ENCODE measurements around the gene TEAD1.
"Not testable (repeated sequence)": the region's sequence is repeated elsewhere in the genome, so short reads cannot be mapped to it uniquely, and the experiment has no call there.

TEAD1 gene

DNA sequence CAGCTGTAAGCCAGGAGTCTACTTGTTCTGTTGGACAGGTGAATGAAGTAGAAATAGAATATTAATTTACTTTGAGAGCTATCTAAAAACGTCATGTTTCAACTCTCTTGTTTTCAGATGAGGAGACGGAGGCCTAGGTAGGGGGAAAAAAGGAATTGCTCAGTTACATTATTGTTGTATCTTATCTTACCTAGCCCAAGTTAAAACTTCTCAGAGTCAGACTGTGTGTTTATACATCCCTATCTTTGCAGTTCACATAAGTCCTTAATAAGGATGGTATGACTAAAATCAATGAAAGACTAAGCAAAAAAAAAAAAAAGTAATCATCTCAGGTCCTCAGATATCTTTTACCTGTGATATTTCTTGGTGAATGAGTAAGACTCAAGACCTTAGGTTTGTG, 62.8 kb downstream of the TEAD1 start:
- DNase-seq (ENCODE audit: low spot score): no peak

DNA sequence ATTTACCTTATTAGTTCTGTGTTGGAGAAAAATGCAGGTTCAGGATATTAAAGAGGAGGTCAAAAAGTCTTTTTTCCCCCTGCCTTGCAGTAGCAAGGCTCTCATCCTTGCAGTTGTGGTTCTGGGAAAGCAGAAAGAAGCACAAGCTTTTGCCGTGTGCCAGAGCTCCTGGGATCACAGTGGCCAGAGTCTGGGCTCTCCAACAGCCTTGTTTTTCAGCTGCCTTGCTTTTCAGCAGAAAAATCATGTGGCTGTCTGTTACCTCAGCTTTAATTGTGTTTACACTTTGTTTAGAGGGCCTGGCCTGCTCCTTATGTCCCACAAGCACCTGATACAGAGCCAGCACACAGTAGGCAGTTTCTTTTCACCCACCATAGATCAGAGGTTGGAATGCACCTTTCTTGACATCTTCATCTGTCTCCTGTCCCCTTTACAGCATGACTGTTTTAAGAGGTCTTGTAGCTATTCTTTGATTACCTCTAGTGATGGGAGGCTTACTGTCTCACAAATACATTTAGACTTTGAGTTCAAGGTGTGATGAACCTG, 67.5 kb downstream of the TEAD1 start:
- no peak for DNase-seq (ENCODE audit: low spot score)

DNA sequence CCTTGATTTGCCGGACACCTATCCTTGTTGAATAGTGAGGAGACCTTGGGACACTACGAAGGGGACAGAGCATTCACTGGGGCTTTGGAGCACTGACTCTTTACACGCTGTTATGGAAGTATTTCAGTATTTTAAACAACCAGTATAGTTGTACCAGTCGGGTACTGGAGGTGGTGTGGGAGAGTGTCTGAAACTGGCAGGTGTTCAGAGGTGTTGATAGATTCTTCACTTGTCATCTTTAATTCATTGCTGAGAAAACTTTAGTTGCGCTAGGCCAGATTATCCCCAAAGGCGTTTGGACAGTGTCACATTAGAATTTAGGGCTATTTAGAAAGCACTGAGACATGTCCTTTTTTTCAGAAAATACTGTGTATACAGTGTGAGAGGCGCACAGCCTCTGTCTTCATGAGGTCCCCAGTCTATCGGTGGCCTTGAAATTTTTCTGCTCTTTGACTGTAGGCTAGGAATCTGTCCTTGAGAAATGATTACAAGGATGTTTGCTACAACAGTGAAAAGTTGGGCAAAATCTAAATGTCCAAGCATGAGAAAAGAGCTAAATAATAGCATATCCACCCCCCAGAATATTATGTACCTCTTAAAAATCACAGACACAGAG, 69.7 kb downstream of the TEAD1 start:
- DNase-seq (ENCODE audit: low spot score): no peak

- no peak for DNase-seq (ENCODE audit: low spot score)
Measured at GRCh38 chr11:12744826-12745502, 70.7 kb downstream of the TEAD1 start.

GRCh38 chr11:12745787-12746186, 71.6 kb downstream of the TEAD1 start:
- DNase-seq (ENCODE audit: low spot score): no peak

- no peak for DNase-seq (ENCODE audit: low spot score)
Measured at GRCh38 chr11:12746593-12747097, 72.4 kb downstream of the TEAD1 start.

DNA sequence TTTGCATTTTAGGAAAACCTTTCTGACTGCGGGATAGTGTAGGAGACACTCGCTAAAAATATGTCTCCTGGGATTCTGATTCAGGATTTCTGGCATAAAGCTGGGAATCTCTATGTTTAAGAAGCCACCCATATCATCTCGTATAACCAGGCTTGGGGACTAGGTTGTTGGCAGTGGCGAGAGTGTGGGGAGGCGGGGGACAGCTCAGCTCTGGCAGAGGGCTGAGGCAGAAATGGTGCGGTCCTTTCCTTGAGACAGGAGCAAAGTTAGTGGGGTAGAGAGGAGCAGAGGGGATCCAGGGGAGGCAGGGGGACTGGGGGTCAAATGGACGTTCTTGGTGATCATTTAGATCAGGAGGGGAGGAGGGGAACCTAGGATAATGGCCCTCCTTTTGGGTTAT, 74.3 kb downstream of the TEAD1 start:
- DNase-seq (ENCODE audit: low spot score): no peak

GRCh38 chr11:12749442-12749841, 75.2 kb downstream of the TEAD1 start:
- no peak for DNase-seq (ENCODE audit: low spot score)

DNA sequence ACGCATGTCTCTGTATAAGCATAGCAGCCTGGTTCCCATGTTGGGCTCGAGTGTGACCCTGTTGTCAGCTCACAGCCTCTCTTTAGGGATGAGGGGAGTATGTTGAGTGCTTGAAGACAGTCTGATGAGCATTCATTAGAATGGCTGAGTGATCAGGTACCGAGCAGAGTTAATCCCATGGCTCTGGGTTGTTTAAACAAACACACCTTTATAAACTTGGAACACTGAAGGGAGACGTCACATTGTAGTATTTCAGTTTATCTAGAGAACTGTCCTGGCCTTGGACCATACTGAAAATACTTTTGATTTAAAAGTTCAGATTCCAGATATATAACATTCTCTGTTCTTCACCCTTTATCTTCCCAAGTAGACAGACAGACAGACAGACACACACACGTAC, 76.0 kb downstream of the TEAD1 start:
- DNase-seq (ENCODE audit: low spot score): no peak

DNA sequence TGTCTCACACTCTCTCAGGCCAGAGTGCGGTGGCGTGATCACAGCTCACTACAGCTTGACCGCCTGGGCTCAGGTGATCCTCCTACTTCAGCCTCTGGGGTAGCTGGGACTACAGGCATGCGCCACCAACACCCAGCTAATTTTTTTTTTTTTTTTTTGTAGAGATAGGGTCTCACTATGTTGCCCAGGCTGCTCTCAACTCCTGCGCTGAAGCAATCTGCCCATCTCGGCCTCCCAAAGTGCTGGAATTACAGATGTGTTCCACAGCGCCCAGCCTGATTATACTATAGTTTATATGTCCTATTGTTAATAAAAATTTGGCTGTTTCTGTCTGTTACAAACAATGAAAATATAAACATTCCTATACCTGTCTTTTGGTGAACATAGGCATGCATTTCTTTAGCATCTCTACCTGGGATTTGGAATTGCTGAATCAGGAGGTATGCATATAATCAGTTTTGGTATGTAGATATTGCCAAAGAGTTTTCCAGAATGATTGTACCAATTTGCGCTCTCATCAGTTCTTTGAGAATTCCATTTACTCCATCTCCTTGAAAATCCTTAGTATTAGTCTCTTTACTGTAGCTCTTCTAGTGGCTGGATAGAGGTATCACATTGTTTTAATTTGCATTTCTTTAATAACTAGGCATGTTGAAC, 78.8 kb downstream of the TEAD1 start:
- no peak for DNase-seq (ENCODE audit: low spot score)

GRCh38 chr11:12754021-12754420, 79.8 kb downstream of the TEAD1 start:
- DNase-seq (ENCODE audit: low spot score): no peak

- no peak for DNase-seq (ENCODE audit: low spot score)
Measured at GRCh38 chr11:12754582-12755234, 80.5 kb downstream of the TEAD1 start.

GRCh38 chr11:12755510-12756453, 81.6 kb downstream of the TEAD1 start:
- DNase-seq (ENCODE audit: low spot score): no peak

DNA sequence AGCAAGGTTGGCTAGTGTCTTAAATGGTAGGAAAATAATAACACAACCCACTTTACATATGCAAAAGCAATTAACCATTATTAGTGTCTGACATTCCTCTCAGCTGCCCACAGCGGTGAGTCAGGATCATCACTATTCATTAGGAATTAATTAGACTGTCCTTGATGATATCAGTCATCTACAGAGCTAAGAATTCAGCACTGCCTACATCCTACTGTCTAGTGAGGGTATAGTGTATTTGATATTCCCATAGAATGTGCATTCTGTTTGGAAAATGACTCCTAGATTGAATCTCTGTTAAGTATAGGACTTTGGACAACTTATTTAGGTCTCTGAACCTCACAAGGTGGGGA, 82.2 kb downstream of the TEAD1 start:
- no peak for DNase-seq (ENCODE audit: low spot score)

DNA sequence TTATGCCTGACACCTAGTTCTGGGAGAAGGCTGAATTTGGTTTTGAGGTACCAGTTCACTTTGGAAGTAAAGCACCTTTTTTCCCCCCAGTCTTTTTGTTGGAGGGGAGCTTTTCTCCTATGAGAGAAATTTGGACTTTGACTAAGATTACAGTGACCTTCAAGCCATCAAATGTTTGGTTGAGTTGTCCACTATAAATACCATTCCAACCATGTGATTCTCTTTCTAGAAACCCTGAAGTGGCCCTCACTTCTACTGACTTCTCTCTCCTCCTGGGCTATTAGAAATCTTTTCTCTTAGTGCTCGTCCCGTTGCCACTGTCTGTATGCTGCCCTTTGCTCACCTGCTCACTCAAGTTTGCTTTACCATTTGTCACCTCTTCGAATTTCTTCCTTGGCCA, 82.6 kb downstream of the TEAD1 start:
- no peak for DNase-seq (ENCODE audit: low spot score)

DNA sequence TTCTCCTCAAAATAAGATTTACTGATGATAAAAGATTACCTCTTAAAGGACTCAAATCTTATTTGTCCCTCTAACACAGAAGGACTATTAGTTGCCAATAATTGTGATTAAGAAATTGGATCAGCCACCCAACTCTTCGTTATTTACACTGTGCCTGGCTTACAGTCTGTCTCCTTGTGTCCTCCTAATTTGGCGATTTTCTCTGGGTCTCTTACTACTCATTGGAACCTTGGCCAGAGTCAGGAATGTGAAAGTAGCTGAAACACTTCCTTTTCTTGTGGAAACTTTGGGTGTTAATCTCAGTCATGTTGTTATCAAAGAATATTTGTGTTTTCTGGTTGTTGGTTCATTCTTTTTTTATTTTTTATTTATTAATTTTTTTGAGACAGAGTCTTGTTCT, 83.2 kb downstream of the TEAD1 start:
- no peak for DNase-seq (ENCODE audit: low spot score)

DNA sequence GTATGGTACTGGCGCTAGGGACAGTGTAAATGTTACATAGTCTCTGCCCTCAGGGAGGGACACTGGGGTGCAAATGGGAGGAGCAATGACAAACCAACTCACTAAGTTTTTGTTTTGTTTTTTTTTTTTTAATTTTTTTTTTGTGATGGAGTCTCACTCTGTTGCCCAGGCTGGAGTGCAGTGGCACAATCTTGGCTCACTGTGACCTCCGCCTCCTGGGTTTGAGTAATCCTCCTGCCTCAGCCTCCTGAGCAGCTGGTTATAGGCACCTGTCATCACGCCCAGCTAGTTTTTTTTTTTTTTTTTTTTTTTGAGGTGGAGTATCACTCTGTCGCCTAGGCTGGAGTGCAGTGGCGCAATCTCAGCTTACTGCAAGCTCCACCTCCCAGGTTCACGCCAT, 83.9 kb downstream of the TEAD1 start:
- not testable (repeated sequence) for DNase-seq (ENCODE audit: low spot score)

DNA sequence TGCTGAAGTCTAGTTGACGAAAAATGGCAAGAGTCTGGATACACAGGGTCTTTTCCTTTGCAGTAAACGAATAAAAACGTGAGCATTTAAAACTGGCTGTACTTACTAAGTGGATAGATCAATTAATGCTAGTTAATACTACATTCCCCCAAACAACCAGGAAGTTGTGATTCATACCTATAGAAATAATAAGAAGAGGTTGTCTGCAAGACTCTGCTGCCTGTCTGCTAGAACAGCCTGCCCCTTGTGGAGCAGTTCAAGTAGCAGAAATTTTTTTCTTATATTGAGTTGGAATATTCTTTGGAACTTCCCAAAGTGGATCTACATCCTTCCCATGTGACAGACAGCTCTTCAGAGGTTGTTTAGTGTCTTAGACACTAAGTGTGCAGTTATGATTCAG, 86.8 kb downstream of the TEAD1 start:
- no peak for DNase-seq (ENCODE audit: low spot score)

DNA sequence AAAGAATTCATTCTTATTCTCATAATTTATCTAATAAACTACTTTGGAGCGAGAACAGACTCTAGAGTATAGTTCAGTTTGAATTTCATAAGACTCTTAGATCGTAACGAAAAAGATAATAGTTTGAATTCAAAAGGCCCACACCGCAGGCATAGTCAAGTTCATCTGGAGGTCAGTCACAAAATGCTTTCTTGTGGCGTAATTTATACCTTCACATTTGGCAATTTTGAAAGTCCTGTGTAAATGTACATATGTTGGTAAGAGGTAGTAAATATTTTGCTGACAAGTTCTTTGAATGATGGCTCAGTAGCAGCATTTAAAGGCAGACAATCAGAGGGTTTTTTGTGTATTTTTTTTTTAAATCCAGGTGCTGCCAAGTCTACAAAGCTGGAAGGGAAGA, 88.1 kb downstream of the TEAD1 start:
- no peak for DNase-seq (ENCODE audit: low spot score)

- DNase-seq (ENCODE audit: low spot score): no peak
Measured at GRCh38 chr11:12762696-12763324, 88.6 kb downstream of the TEAD1 start.

Data from hematopoietic multipotent progenitor cell treated with erythropoietin and hydrocortisone succinate and interleukin-3 and kit ligand, for 15 days (in vitro differentiated cells).